Middle frontal gyrus (tissue), 1 donor: Measurements from ENCODE around the gene CAV1.

ENCODE experiments used
- DNase-seq: peaks from one replicate; pipeline ENCODE4 v3.0.0-alpha.2; 2015; ENCODE audit warnings: low spot score; ENCODE audit errors: extremely low spot score

Gene CAV1

GRCh38 chr7:116529250-116529649 is 4.4 kb downstream of the CAV1 start:
- DNase-seq: no peak

- no peak for DNase-seq
Measured at GRCh38 chr7:116530107-116530820, 5.4 kb downstream of the CAV1 start.

DNA sequence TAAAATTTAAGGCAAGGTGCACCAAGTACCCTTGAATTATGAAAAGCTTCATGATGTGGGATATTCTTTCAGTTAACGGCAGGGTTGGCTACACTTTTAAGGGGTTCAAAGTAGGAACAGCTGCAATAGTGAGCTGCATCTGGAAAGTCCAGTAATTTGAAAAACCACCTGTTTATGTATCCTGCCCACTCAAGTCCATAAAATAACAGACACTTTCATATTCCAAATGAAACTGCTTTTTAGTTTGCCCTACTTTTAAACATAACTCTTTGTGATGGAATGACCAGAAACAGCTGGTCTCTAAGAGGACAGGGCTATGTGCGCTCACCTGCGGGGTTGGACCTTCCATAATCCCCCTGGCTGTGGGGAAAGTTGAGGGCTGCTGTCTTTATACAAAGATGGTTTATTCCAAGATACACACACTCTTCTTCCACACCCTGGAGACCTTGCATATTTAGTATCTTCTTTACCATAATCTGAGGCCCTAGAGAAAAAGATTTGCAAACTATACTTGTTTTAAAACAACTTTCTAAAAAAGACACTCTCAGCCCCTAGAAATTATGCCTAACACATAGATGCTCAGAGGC is 7.4 kb downstream of the CAV1 start:
- no peak for DNase-seq

DNA sequence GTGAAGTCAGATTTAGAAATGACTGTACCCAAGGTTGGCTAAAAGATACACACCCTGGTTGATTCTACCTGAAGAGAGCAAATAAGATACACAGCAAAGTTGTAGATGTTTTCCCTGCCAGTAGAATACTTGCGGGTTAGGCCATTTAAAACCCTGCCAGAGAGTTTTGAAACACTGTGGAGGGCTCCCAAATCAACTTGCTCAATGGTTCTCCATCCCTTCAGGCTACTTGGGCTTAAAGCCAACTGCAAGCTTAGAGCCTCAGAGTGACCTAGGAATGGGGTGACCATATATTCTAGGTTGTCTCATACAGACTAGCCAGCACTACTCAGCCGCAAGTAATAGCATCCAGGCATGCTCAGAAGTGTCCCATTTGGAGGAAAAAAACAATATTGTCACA is 10.0 kb downstream of the CAV1 start:
- DNase-seq: no peak

- no peak for DNase-seq
Measured at GRCh38 chr7:116535416-116535815, 10.6 kb downstream of the CAV1 start.

- DNase-seq: no peak
Measured at GRCh38 chr7:116538138-116538537, 13.3 kb downstream of the CAV1 start.

DNA sequence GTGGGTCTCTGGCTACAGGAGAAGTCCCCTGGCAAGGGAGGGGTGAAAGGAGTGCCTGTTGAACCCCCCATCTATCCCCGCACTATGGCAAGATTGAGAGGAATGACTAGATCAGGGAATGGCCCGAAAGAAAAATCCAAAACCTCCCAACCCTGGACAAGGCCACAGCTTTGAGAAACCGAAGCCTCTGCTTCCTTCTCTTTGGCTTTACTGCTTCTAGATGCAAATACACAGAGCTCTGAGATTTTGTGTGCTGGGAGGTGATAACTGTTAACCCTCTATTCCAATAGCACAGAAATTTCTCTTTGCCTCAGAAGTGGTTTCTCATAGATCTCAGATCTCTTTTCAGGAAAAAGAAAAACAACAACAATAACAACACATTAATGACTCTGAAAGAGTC is 15.0 kb downstream of the CAV1 start:
- no peak for DNase-seq

- DNase-seq: no peak
Measured at GRCh38 chr7:116540743-116541142, 15.9 kb downstream of the CAV1 start.

GRCh38 chr7:116541951-116542350 is 17.1 kb downstream of the CAV1 start:
- DNase-seq: no peak

GRCh38 chr7:116542618-116543017 is 17.8 kb downstream of the CAV1 start:
- no peak for DNase-seq

DNA sequence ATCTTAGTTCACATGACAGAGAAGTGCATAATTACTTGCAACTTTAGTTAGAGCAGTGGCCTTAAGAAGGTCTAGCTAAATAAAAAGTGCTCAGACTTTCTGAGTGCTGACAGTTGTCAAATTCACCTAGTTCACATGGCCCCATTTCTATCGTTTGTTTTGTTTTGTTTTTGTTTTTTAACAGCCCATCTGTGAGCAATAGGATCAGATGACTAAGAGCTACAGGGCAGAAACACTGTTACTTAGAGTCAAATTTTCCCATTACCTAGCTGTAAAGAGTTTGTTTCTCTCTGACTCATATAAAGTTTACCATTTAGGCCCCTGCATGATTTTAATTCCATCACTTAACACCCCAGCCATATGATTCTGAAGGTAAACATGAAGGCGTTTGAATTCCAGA is 18.8 kb downstream of the CAV1 start:
- no peak for DNase-seq

GRCh38 chr7:116544487-116544886 is 19.7 kb downstream of the CAV1 start:
- DNase-seq: no peak

- DNase-seq: no peak
Measured at GRCh38 chr7:116545411-116545993, 20.7 kb downstream of the CAV1 start.

GRCh38 chr7:116546054-116546453 is 21.2 kb downstream of the CAV1 start:
- DNase-seq: no peak

GRCh38 chr7:116546916-116547315 is 22.1 kb downstream of the CAV1 start:
- no peak for DNase-seq

- no peak for DNase-seq
Measured at GRCh38 chr7:116547347-116547746, 22.5 kb downstream of the CAV1 start.

GRCh38 chr7:116548506-116548905 is 23.7 kb downstream of the CAV1 start:
- no peak for DNase-seq

DNA sequence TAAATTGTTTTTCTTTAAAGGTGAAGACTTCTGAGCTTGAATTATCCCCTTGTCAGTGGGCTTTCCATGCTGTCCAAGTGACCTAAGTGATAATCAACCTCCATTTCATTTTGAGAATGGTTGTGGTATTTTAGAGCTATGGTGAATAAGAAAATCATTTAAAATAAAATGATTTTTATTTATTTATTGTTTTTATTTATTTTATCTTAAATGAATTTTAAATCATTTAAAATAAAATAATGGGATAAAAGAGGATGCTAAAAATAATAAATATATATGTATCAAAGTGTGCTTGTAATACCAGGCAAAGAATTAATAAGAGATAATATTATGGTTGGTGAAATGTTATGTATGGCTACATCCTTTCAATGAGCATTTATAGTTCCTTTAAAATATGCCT is 24.5 kb downstream of the CAV1 start:
- DNase-seq: no peak

DNA sequence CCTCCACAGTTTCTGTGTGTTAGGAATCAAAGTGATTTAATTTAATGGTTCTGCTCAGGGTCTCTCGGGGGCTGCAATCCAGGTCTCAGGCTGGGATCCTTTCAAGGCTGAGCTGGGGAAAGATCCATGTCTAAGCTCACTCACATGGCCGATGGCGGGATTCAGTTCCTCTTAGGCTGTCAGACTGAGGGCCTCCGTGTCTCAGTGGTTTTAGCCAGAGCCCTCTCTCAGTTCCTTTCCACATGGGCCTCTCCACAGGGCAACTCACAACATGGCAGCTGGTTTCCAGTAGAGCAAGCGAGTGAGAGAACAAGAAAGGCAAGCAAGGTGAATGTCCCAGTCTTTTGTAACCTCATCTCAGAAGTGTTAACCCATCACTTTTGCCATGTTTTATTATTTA is 26.9 kb downstream of the CAV1 start:
- no peak for DNase-seq

GRCh38 chr7:116552602-116553001 is 27.8 kb downstream of the CAV1 start:
- DNase-seq: no peak

DNA sequence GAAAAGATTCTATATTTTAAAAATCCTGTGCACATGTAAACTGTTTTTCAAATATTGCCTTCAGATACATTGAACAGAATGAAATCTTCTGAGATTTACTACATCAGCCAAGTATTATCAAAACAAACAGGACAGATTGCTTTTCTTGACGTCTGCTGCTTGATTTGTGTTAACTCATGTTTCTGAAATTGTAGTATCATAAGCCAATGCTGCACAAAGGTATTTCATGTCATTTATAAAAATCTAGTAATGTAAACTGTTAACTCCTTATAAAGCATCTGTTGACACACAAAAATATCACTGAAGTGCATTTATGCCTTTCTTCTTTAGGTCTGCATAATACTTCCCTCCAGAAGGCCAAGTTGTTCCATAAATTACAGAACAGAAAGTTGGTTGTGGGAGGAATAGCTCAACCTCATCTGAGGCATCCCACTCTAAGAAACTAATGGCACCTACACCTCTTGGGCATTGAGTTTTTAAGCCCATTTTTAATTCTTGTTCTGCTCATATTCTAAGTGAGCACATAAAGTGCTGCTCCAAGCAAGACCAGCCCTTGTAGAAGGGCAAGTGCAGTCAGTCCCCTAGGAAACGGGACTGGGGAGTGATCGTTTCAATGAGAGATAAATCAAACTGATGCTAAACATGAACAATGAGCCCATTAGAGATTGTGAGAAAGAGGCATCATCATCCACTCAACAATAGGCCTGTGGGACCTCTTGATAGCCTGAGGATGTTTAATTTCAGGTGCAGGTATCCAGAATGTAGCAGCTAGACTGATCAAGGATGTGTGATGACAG is 28.5 kb downstream of the CAV1 start:
- DNase-seq: no peak

- DNase-seq: no peak
Measured at GRCh38 chr7:116554436-116554835, 29.6 kb downstream of the CAV1 start.
